GM23338 (cell line): ENCODE results near the gene SELENOK.

Source experiments
- EZH2 ChIP-seq: fragments of 200-600 bp; sonication (generic); IDR thresholded peaks from one replicate; pipeline ENCODE4 v1.8.0; 2017; ENCODE audit warnings: antibody characterized with exemption, mild to moderate bottlenecking, low read depth; ENCODE audit not compliant: unreplicated experiment
- JUNB ChIP-seq: IDR thresholded peaks from one replicate; pipeline ENCODE4 v1.6.1; 2016; ENCODE audit warnings: antibody characterized with exemption; ENCODE audit not compliant: unreplicated experiment
- NANOG ChIP-seq: IDR thresholded peaks from 2 replicates; pipeline ENCODE4 v1.6.1; 2016; ENCODE audit warnings: antibody characterized with exemption, borderline replicate concordance
- TF ChIP-seq, protein P1 (sequence below), 2 experiments: fragments of 200-600 bp in 1 of 2; sonication (generic) in 1 of 2; conservative IDR thresholded peaks; 2 replicates each; pipeline versions ENCODE4 v1.5.1 to v1.6.1; 2016 to 2017; ENCODE audit warnings: antibody characterized with exemption in 2 of 2, low read depth in 2 of 2, mild to moderate bottlenecking in 2 of 2, moderate library complexity in 1 of 2

DNA sequence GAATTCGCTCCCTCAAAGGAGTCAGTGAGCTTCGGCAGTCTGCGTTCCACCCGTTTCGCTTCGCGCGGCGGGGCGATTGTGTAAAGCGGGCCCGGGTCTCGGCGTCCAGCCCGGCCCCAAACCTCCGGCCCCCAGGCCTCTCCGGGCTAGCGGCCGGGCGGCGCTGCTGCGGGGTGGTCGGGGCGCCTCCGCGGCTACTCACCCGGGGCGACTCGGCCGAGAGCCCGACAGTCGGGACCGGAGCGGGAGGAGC is 45.9 kb downstream of the SELENOK start:
- TF ChIP-seq NANOG (no peak), JUNB (no peak), EZH2 (no peak)
- TF ChIP-seq, protein P1, sequence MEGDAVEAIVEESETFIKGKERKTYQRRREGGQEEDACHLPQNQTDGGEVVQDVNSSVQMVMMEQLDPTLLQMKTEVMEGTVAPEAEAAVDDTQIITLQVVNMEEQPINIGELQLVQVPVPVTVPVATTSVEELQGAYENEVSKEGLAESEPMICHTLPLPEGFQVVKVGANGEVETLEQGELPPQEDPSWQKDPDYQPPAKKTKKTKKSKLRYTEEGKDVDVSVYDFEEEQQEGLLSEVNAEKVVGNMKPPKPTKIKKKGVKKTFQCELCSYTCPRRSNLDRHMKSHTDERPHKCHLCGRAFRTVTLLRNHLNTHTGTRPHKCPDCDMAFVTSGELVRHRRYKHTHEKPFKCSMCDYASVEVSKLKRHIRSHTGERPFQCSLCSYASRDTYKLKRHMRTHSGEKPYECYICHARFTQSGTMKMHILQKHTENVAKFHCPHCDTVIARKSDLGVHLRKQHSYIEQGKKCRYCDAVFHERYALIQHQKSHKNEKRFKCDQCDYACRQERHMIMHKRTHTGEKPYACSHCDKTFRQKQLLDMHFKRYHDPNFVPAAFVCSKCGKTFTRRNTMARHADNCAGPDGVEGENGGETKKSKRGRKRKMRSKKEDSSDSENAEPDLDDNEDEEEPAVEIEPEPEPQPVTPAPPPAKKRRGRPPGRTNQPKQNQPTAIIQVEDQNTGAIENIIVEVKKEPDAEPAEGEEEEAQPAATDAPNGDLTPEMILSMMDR (conservative IDR thresholded peaks at IDR 0.05; ENCODE audit: low read depth in 2 of 2): no peak
